ENCODE results near the gene BMPR1B.
A peak's percentile ranks its signal among the peaks of the same experiment; 100 is the strongest.
"Not testable (repeated sequence)": the region's sequence is repeated elsewhere in the genome, so short reads cannot be mapped to it uniquely, and the experiment has no call there.

Gene BMPR1B

GRCh38 chr4:95038791-95039190 is 281.0 kb downstream of the BMPR1B start:
- no peak for DNase-seq (ENCODE audit: low spot score)

GRCh38 chr4:95044324-95044837 is 286.6 kb downstream of the BMPR1B start:
- no peak for DNase-seq (ENCODE audit: low spot score)

- peak; percentile 83 for DNase-seq (ENCODE audit: low spot score)
Measured at GRCh38 chr4:95045429-95045828, 287.7 kb downstream of the BMPR1B start.

- no peak for DNase-seq (ENCODE audit: low spot score)
Measured at GRCh38 chr4:95048296-95048695, 290.5 kb downstream of the BMPR1B start.

GRCh38 chr4:95049551-95050233 is 291.9 kb downstream of the BMPR1B start:
- DNase-seq (ENCODE audit: low spot score): no peak

GRCh38 chr4:95050980-95051701 is 293.4 kb downstream of the BMPR1B start:
- no peak for DNase-seq (ENCODE audit: low spot score)

GRCh38 chr4:95051702-95052020 is 293.9 kb downstream of the BMPR1B start:
- no peak for DNase-seq (ENCODE audit: low spot score)

- DNase-seq (ENCODE audit: low spot score): no peak
Measured at GRCh38 chr4:95058991-95059390, 301.2 kb downstream of the BMPR1B start.

- no peak for DNase-seq (ENCODE audit: low spot score)
Measured at GRCh38 chr4:95059663-95060062, 301.9 kb downstream of the BMPR1B start.

GRCh38 chr4:95061220-95061619 is 303.5 kb downstream of the BMPR1B start:
- no peak for DNase-seq (ENCODE audit: low spot score)

GRCh38 chr4:95061801-95062200 is 304.0 kb downstream of the BMPR1B start:
- not testable (repeated sequence) for DNase-seq (ENCODE audit: low spot score)

GRCh38 chr4:95066050-95066449 is 308.3 kb downstream of the BMPR1B start:
- no peak for DNase-seq (ENCODE audit: low spot score)

- DNase-seq (ENCODE audit: low spot score): no peak
Measured at GRCh38 chr4:95068401-95068800, 310.6 kb downstream of the BMPR1B start.

- DNase-seq (ENCODE audit: low spot score): no peak
Measured at GRCh38 chr4:95068818-95069478, 311.2 kb downstream of the BMPR1B start.

GRCh38 chr4:95071851-95072250 is 314.1 kb downstream of the BMPR1B start:
- DNase-seq (ENCODE audit: low spot score): no peak

- DNase-seq (ENCODE audit: low spot score): no peak
Measured at GRCh38 chr4:95073646-95074045, 315.9 kb downstream of the BMPR1B start.

GRCh38 chr4:95077864-95078263 is 320.1 kb downstream of the BMPR1B start:
- no peak for DNase-seq (ENCODE audit: low spot score)

- no peak for DNase-seq (ENCODE audit: low spot score)
Measured at GRCh38 chr4:95080969-95081368, 323.2 kb downstream of the BMPR1B start.

- DNase-seq (ENCODE audit: low spot score): no peak
Measured at GRCh38 chr4:95084584-95084983, 326.8 kb downstream of the BMPR1B start.

- DNase-seq (ENCODE audit: low spot score): no peak
Measured at GRCh38 chr4:95085124-95085833, 327.5 kb downstream of the BMPR1B start.

- DNase-seq (ENCODE audit: low spot score): no peak
Measured at GRCh38 chr4:95086551-95086950, 328.8 kb downstream of the BMPR1B start.

GRCh38 chr4:95087657-95088455 is 330.1 kb downstream of the BMPR1B start:
- no peak for DNase-seq (ENCODE audit: low spot score)
